Fibroblast of upper back skin (primary cell): ENCODE data around the gene IL17RB.

ENCODE experiments used
- DNase-seq: peaks from one replicate; pipeline ENCODE4 v3.0.0-alpha.2; 2013

IL17RB gene

GRCh38 chr3:53833700-53834099 is 12.7 kb upstream of the IL17RB start:
- no peak for DNase-seq

GRCh38 chr3:53834429-53835095 is 11.8 kb upstream of the IL17RB start:
- DNase-seq: no peak

GRCh38 chr3:53835257-53835656 is 11.1 kb upstream of the IL17RB start:
- no peak for DNase-seq

- DNase-seq: no peak
Measured at GRCh38 chr3:53836084-53836872, 10.1 kb upstream of the IL17RB start.

GRCh38 chr3:53837331-53837730 is 9.0 kb upstream of the IL17RB start:
- no peak for DNase-seq

- DNase-seq: no peak
Measured at GRCh38 chr3:53841296-53841695, 5.1 kb upstream of the IL17RB start.

GRCh38 chr3:53842436-53843194 is 3.8 kb upstream of the IL17RB start:
- no peak for DNase-seq

GRCh38 chr3:53843195-53844177 is 2.9 kb upstream of the IL17RB start:
- DNase-seq: no peak

- no peak for DNase-seq
Measured at GRCh38 chr3:53844262-53845102, 1.9 kb upstream of the IL17RB start.

GRCh38 chr3:53845103-53845880 is 1.1 kb upstream of the IL17RB start:
- DNase-seq: peak; percentile 23

GRCh38 chr3:53845881-53846133 is 561 bp upstream of the IL17RB start:
- DNase-seq: no peak

- DNase-seq: no peak
Measured at GRCh38 chr3:53846851-53847155, 435 bp downstream of the IL17RB start.

GRCh38 chr3:53849916-53850315 is 3.5 kb downstream of the IL17RB start:
- no peak for DNase-seq

GRCh38 chr3:53850895-53851294 is 4.5 kb downstream of the IL17RB start:
- DNase-seq: peak; percentile 43

- no peak for DNase-seq
Measured at GRCh38 chr3:53856964-53857363, 10.6 kb downstream of the IL17RB start.

- no peak for DNase-seq
Measured at GRCh38 chr3:53858096-53858741, 11.9 kb downstream of the IL17RB start.

- no peak for DNase-seq
Measured at GRCh38 chr3:53859178-53859577, 12.8 kb downstream of the IL17RB start.

- DNase-seq: no peak
Measured at GRCh38 chr3:53860196-53860595, 13.8 kb downstream of the IL17RB start.

GRCh38 chr3:53862241-53862640 is 15.9 kb downstream of the IL17RB start:
- DNase-seq: no peak

GRCh38 chr3:53863145-53863544 is 16.8 kb downstream of the IL17RB start:
- DNase-seq: no peak
